ENCODE measurements around the gene CCDC170.

Gene CCDC170

DNA sequence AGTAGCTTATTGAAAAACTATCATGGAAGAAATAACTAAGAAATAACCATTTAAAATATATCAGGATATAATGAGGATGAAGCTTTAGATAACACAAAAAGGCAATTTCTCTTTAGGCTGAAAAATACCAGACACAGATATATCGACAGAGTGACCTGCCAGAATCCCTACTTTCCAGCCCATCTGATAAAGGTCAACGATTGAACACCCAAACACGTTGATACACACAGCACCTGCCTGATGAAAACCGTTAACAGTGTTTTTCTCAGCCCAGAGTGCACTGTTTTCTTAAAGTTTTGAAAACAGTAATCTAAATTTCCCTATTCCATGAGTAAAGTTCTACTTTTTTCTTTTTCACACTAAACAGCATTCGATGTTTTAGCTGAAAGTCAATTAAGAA lies 170.6 kb downstream of the CCDC170 start:
- no peak for DNase-seq (ENCODE audit: low read depth)
- TF ChIP-seq, protein P1, sequence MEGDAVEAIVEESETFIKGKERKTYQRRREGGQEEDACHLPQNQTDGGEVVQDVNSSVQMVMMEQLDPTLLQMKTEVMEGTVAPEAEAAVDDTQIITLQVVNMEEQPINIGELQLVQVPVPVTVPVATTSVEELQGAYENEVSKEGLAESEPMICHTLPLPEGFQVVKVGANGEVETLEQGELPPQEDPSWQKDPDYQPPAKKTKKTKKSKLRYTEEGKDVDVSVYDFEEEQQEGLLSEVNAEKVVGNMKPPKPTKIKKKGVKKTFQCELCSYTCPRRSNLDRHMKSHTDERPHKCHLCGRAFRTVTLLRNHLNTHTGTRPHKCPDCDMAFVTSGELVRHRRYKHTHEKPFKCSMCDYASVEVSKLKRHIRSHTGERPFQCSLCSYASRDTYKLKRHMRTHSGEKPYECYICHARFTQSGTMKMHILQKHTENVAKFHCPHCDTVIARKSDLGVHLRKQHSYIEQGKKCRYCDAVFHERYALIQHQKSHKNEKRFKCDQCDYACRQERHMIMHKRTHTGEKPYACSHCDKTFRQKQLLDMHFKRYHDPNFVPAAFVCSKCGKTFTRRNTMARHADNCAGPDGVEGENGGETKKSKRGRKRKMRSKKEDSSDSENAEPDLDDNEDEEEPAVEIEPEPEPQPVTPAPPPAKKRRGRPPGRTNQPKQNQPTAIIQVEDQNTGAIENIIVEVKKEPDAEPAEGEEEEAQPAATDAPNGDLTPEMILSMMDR (IDR thresholded peaks at IDR 0.05; ENCODE audit: insufficient read depth, low read depth, low read length, missing control alignments), result no peak
- no peak overlapping the region for H3K4me3 ChIP-seq (ENCODE audit: low read length)

DNA sequence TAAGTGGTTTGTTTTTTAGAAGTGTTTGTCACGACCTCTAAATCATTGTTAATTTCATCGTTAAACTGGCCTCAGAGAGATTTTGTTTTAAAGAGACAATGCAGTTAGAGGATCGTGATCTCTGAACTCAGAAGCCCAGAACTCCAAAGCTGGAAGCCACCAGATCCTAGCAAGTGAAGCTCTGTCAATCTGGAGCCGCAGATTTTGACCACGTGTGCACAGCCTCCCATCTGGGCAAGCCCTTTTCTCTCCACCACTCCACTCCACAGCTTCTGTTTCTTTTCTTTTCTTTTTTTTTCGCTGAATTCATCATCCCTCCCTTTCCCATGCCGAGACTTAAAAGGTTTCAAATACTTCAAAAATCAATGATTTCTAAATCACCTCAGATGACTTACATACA lies 171.5 kb downstream of the CCDC170 start:
- no peak overlapping the region for H3K4me3 ChIP-seq (ENCODE audit: low read length)
- TF ChIP-seq, protein P1 (IDR thresholded peaks at IDR 0.05; ENCODE audit: insufficient read depth, low read depth, low read length, missing control alignments), result no peak
- DNase-seq (ENCODE audit: low read depth), result no peak

DNA sequence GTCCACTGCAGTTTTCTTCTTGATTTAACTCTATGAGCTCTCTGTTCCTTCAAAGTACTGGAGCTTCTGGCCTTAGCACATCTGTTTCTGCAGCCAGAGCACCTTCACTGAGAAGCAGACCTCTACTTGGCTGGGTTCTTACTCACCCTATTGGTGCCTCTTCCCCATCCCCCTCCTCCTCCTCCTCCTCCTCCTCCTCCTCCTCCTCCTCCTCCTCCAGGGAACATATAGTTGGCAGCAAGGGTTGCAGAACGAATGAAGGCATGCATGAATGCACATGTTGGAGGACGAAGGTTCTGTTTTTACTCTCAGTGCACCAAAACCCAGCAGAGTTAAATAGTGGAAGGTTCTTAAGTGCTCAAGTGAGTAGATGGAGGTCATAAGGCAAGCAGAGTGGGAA lies 172.7 kb downstream of the CCDC170 start:
- H3K4me3 ChIP-seq (ENCODE audit: low read length), result no peak overlapping the region
- TF ChIP-seq, protein P1 (IDR thresholded peaks at IDR 0.05; ENCODE audit: insufficient read depth, low read depth, low read length, missing control alignments), result no peak
- no peak for DNase-seq (ENCODE audit: low read depth)

DNA sequence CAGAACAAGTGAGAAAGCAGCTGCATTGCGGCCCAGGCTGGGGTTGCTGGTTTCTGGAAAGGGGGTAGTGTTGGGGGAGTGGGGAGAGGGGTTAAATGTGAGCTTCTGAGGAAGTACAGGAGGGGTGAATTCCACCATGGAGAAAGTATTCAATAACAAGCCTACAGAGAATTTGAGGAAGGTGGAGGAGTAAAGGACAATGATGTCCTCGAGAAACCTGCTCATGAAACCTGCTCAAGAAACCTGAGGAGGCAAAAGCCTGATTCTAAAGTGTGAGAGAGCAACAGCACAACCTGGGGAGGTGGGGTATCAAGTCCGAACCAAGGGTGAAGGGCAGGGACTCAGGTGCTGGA lies 175.4 kb downstream of the CCDC170 start:
- TF ChIP-seq, protein P1 (IDR thresholded peaks at IDR 0.05; ENCODE audit: insufficient read depth, low read depth, low read length, missing control alignments), result no peak
- no peak for DNase-seq (ENCODE audit: low read depth)
- no peak overlapping the region for H3K4me3 ChIP-seq (ENCODE audit: low read length)

DNA sequence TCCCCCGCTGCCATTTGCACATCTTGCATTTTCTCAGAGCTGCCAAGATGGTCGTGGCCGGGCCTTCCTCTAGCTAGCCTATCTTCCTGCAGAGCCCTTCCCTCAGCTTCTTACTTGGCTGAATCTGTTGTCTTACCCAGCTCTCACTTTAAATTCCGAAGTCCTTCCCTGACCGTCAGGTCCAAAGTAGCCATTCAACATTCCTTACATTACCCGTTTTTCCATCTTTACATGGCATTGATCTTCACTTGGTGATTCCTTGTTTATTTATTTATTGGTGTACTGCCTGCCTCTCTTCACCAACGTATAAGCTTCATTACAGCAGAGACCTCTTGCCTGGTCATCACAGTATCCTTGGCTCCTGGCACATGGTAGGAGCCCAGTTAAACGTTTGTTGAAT lies 176.3 kb downstream of the CCDC170 start:
- no peak overlapping the region for H3K4me3 ChIP-seq (ENCODE audit: low read length)
- DNase-seq (ENCODE audit: low read depth), result no peak
- TF ChIP-seq, protein P1 (IDR thresholded peaks at IDR 0.05; ENCODE audit: insufficient read depth, low read depth, low read length, missing control alignments), result no peak

All from epithelial cell of esophagus (primary cell).